Neural crest cell (in vitro differentiated cells): ENCODE data around the gene FHOD3. TPM values are rescaled to one million over a fixed set of nuclear protein-coding genes. Genes with fewer than 3 reads are reported as not detected.

Experiments
- DNase-seq: peaks from one replicate; pipeline ENCODE4 v3.0.0; 2021; ENCODE audit warnings: low read depth, mixed read lengths, low spot score
- H3K27ac Mint-ChIP-seq: one replicate; pipeline ENCODE4 v1.8.0; 2021; ENCODE audit warnings: mild to moderate bottlenecking, mixed read lengths; ENCODE audit not compliant: unreplicated experiment
- H3K27me3 Mint-ChIP-seq: 2 replicates; pipeline ENCODE4 v1.8.0; 2021; ENCODE audit warnings: low read depth, mild to moderate bottlenecking, mixed read lengths
- H3K36me3 Mint-ChIP-seq: 2 replicates; pipeline ENCODE4 v1.8.0; 2021; ENCODE audit warnings: low read depth, mild to moderate bottlenecking, mixed read lengths
- H3K4me1 Mint-ChIP-seq: 2 replicates; pipeline ENCODE4 v1.8.0; 2021; ENCODE audit warnings: mixed read lengths
- H3K4me3 Mint-ChIP-seq: one replicate; pipeline ENCODE4 v1.8.0; 2021; ENCODE audit warnings: mild to moderate bottlenecking, mixed read lengths
- H3K9me3 Mint-ChIP-seq: 2 replicates; pipeline ENCODE4 v1.8.0; 2021; ENCODE audit warnings: mixed read lengths
- CTCF ChIP-seq: fragments of 200-600 bp; sonication (generic); conservative IDR thresholded peaks from 2 replicates; pipeline ENCODE4 v1.5.0; 2021; ENCODE audit warnings: antibody characterized with exemption, mild to moderate bottlenecking
- total RNA-seq: library from RNA; stranded (reverse); gene quantifications from 2 replicates; pipeline ENCODE4 v1.2.1, GENCODE V29; 2021

Gene FHOD3
- total RNA-seq, 1 donor from 2014 or later, result 28.6 TPM

- no peak overlapping the region for H3K4me3 Mint-ChIP-seq
- no peaks in the 10 kb centered on the region for H3K27me3 Mint-ChIP-seq
- peaks cover 1% of the 10 kb centered on the region for H3K9me3 Mint-ChIP-seq
- no peak for DNase-seq
- H3K4me1 Mint-ChIP-seq, result peaks cover 66% of the 10 kb centered on the region
- TF ChIP-seq CTCF, result no peak
- H3K27ac Mint-ChIP-seq, result no peak overlapping the region
- peaks cover 1% of the 10 kb centered on the region for H3K36me3 Mint-ChIP-seq
These were observed 151.9 kb downstream of the FHOD3 start for GRCh38 chr18:36449451-36449850.

DNA sequence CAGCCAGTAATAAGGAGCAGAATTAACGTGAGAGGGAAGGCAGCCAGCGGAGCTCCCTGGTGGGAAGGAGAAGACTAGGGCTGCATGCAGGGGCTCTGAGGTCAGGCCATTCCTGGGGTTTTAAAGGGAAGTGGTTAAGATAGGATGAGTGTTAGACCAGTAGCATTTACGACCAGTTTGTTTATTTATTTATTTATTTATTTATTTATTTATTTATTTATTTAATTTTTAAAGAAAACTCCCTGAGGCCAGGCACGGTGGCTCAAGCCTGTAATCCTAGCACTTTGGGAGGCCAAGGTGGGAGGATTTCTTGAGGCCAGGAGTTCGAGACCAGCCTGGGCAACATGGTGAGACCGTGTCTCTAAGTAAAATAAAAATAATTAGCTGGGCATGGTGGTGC, 152.8 kb downstream of the FHOD3 start:
- DNase-seq, result no peak
- Mint-ChIP-seq H3K9me3 (no peaks in the 10 kb centered on the region), H3K27me3 (no peaks in the 10 kb centered on the region), H3K4me3 (no peak overlapping the region), H3K4me1 (peaks cover 73% of the 10 kb centered on the region), H3K27ac (no peak overlapping the region), H3K36me3 (no peaks in the 10 kb centered on the region)
- TF ChIP-seq CTCF, result no peak

GRCh38 chr18:36451454-36452251, 154.1 kb downstream of the FHOD3 start:
- Mint-ChIP-seq H3K27ac (no peak overlapping the region), H3K9me3 (no peaks in the 10 kb centered on the region), H3K4me1 (peaks cover 63% of the 10 kb centered on the region), H3K27me3 (no peaks in the 10 kb centered on the region), H3K36me3 (no peaks in the 10 kb centered on the region), H3K4me3 (no peak overlapping the region)
- TF ChIP-seq CTCF, result no peak
- no peak for DNase-seq

DNA sequence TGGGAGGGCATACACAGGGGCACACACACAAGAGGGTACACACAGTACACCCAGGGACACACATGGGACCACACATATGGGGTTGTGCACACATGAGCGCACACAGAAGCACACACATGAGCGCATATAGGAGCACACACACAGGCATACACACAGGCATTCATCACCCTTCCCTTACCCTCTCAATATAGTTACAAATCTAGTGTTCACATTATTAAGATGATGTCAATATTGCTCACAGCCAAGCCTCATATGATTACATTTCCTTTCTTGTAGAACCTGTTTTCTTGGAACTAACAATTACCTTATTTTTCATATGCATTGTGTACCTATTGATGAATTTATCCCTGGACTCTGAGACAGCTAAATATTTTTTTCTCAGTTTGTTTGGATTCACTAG, 156.7 kb downstream of the FHOD3 start:
- H3K36me3 Mint-ChIP-seq, result no peaks in the 10 kb centered on the region
- no peaks in the 10 kb centered on the region for H3K9me3 Mint-ChIP-seq
- H3K4me3 Mint-ChIP-seq, result no peak overlapping the region
- no peak for DNase-seq
- H3K27ac Mint-ChIP-seq, result no peak overlapping the region
- H3K4me1 Mint-ChIP-seq, result peaks cover 45% of the 10 kb centered on the region
- H3K27me3 Mint-ChIP-seq, result peaks cover 2% of the 10 kb centered on the region
- no peak for TF ChIP-seq CTCF

GRCh38 chr18:36454848-36455458, 157.4 kb downstream of the FHOD3 start:
- no peaks in the 10 kb centered on the region for H3K9me3 Mint-ChIP-seq

More at GRCh38 chr18:36454848-36455458, 157.4 kb downstream of the FHOD3 start:
- H3K27me3 Mint-ChIP-seq, result peaks cover 2% of the 10 kb centered on the region
- H3K4me3 Mint-ChIP-seq, result no peak overlapping the region
- peaks cover 44% of the 10 kb centered on the region for H3K4me1 Mint-ChIP-seq
- H3K36me3 Mint-ChIP-seq, result no peaks in the 10 kb centered on the region
- H3K27ac Mint-ChIP-seq, result no peak overlapping the region
- DNase-seq, result no peak
- no peak for TF ChIP-seq CTCF
